D721Med (cell line): ENCODE measurements around the gene CSRP1.
"Not testable (repeated sequence)": the region's sequence is repeated elsewhere in the genome, so short reads cannot be mapped to it uniquely, and the experiment has no call there.

Source experiments
- DNase-seq: peaks from one replicate; pipeline ENCODE4 v3.0.0; 2011; ENCODE audit warnings: low spot score; ENCODE audit not compliant: insufficient read length
- FAIRE-seq: peaks from 2 replicates; lab custom pipeline; 2011; peaks lifted over from hg19 to GRCh38; lab: Jason Lieb, UNC
- CTCF ChIP-seq: IDR thresholded peaks from 2 replicates; pipeline ENCODE4 v1.5.1; 2012; ENCODE audit warnings: mild to moderate bottlenecking, control low read depth; ENCODE audit not compliant: insufficient read depth; ENCODE audit errors: missing control alignments

The CSRP1 gene

GRCh38 chr1:201495551-201496295, 11.2 kb downstream of the CSRP1 start:
- no peak for DNase-seq
- no peak for FAIRE-seq
- no peak for TF ChIP-seq CTCF

- DNase-seq (no peak), FAIRE-seq (no peak)
- no peak for TF ChIP-seq CTCF
Observed at GRCh38 chr1:201493757-201494617, 12.9 kb downstream of the CSRP1 start.

GRCh38 chr1:201493026-201493656, 13.8 kb downstream of the CSRP1 start:
- not testable (repeated sequence) for FAIRE-seq, DNase-seq

- DNase-seq (no peak), FAIRE-seq (no peak)
- TF ChIP-seq CTCF: no peak
Observed at GRCh38 chr1:201491896-201492511, 14.9 kb downstream of the CSRP1 start.

GRCh38 chr1:201490708-201491131, 16.2 kb downstream of the CSRP1 start:
- FAIRE-seq (no peak), DNase-seq (no peak)
- TF ChIP-seq CTCF: no peak

GRCh38 chr1:201489643-201490261, 17.2 kb downstream of the CSRP1 start:
- TF ChIP-seq CTCF: no peak
- FAIRE-seq: no peak

More at GRCh38 chr1:201489643-201490261, 17.2 kb downstream of the CSRP1 start:
- no peak for DNase-seq
